Nephron (organoid): ENCODE data around the gene TSEN2.
"Not testable (repeated sequence)": the region's sequence is repeated elsewhere in the genome, so short reads cannot be mapped to it uniquely, and the experiment has no call there.

ENCODE experiments used
- H3K27ac Mint-ChIP-seq, 3 experiments: 2 replicates each; pipeline ENCODE4 v1.8.0; 2020; ENCODE audit warnings: mixed read lengths in 3 of 3, mild to moderate bottlenecking in 2 of 3, moderate library complexity in 1 of 3
- H3K27me3 Mint-ChIP-seq: 2 replicates; pipeline ENCODE4 v1.8.0; 2021; ENCODE audit warnings: low read depth, mild to moderate bottlenecking, moderate library complexity, mixed read lengths
- H3K36me3 Mint-ChIP-seq: 2 replicates; pipeline ENCODE4 v1.8.0; 2020; ENCODE audit warnings: low read depth, mixed read lengths
- H3K4me1 Mint-ChIP-seq: 2 replicates; pipeline ENCODE4 v1.8.0; 2020; ENCODE audit warnings: mixed read lengths
- H3K4me3 Mint-ChIP-seq, 3 experiments: 2 replicates each; pipeline ENCODE4 v1.8.0; 2020; ENCODE audit warnings: mild to moderate bottlenecking in 3 of 3, mixed read lengths in 3 of 3, moderate library complexity in 2 of 3
- H3K9me3 Mint-ChIP-seq: 2 replicates; pipeline ENCODE4 v1.8.0; 2020; ENCODE audit warnings: mixed read lengths
- CTCF ChIP-seq, 3 experiments: fragments of 200-600 bp; sonication (generic); IDR thresholded peaks; one replicate each; pipeline ENCODE4 v1.5.0; 2021; ENCODE audit warnings: antibody characterized with exemption in 3 of 3; ENCODE audit not compliant: unreplicated experiment in 3 of 3

The TSEN2 gene

GRCh38 chr3:12454816-12455121 lies 29.5 kb upstream of the TSEN2 start:
- no peak for TF ChIP-seq CTCF (IDR thresholded peaks at IDR 0.05; ENCODE audit: unreplicated experiment in 3 of 3)
- no peaks in the 10 kb centered on the region for H3K36me3 Mint-ChIP-seq
- H3K9me3 Mint-ChIP-seq = no peaks in the 10 kb centered on the region
- no peak overlapping the region for H3K27ac Mint-ChIP-seq
- H3K4me1 Mint-ChIP-seq = no peaks in the 10 kb centered on the region
- H3K4me3 Mint-ChIP-seq = no peak overlapping the region
- peaks cover 10% of the 10 kb centered on the region for H3K27me3 Mint-ChIP-seq

GRCh38 chr3:12455740-12456139 lies 28.5 kb upstream of the TSEN2 start:
- Mint-ChIP-seq H3K9me3 (no peaks in the 10 kb centered on the region), H3K4me1 (no peaks in the 10 kb centered on the region), H3K4me3 (no peak overlapping the region), H3K27ac (no peak overlapping the region), H3K36me3 (no peaks in the 10 kb centered on the region), H3K27me3 (peaks cover 10% of the 10 kb centered on the region)
- TF ChIP-seq CTCF (IDR thresholded peaks at IDR 0.05; ENCODE audit: unreplicated experiment in 3 of 3) = no peak

- Mint-ChIP-seq H3K27me3 (peaks cover 10% of the 10 kb centered on the region), H3K27ac (no peak overlapping the region), H3K36me3 (no peaks in the 10 kb centered on the region), H3K9me3 (no peaks in the 10 kb centered on the region), H3K4me1 (no peaks in the 10 kb centered on the region), H3K4me3 (no peak overlapping the region)
- TF ChIP-seq CTCF (IDR thresholded peaks at IDR 0.05; ENCODE audit: unreplicated experiment in 3 of 3) = no peak
Measured at GRCh38 chr3:12456441-12456840, 27.8 kb upstream of the TSEN2 start.

GRCh38 chr3:12457380-12457779 lies 26.9 kb upstream of the TSEN2 start:
- H3K27me3 Mint-ChIP-seq, H3K4me1 Mint-ChIP-seq, H3K4me3 Mint-ChIP-seq, H3K9me3 Mint-ChIP-seq, H3K27ac Mint-ChIP-seq, H3K36me3 Mint-ChIP-seq: not testable (repeated sequence)

GRCh38 chr3:12458901-12459300 lies 25.4 kb upstream of the TSEN2 start:
- H3K9me3 Mint-ChIP-seq = no peaks in the 10 kb centered on the region
- H3K27ac Mint-ChIP-seq = no peak overlapping the region
- H3K4me3 Mint-ChIP-seq = no peak overlapping the region
- no peak for TF ChIP-seq CTCF (IDR thresholded peaks at IDR 0.05; ENCODE audit: unreplicated experiment in 3 of 3)
- H3K4me1 Mint-ChIP-seq = no peaks in the 10 kb centered on the region
- H3K36me3 Mint-ChIP-seq = no peaks in the 10 kb centered on the region
- peaks cover 4% of the 10 kb centered on the region for H3K27me3 Mint-ChIP-seq

- Mint-ChIP-seq H3K27ac (no peak overlapping the region), H3K27me3 (peaks cover 4% of the 10 kb centered on the region), H3K9me3 (no peaks in the 10 kb centered on the region), H3K4me3 (no peak overlapping the region), H3K4me1 (no peaks in the 10 kb centered on the region), H3K36me3 (no peaks in the 10 kb centered on the region)
- TF ChIP-seq CTCF (IDR thresholded peaks at IDR 0.05; ENCODE audit: unreplicated experiment in 3 of 3) = no peak
Measured at GRCh38 chr3:12460127-12460526, 24.2 kb upstream of the TSEN2 start.
